ENCODE data around the gene CDH24. TPM values are rescaled to one million over a fixed set of nuclear protein-coding genes. Genes with fewer than 3 reads are reported as not detected.
A peak's percentile ranks its signal among the peaks of the same experiment; 100 is the strongest.

CDH24 gene
- total and polyA plus RNA-seq, 5 donors = 0.95 to 2.5 (median 2.3) TPM

DNA sequence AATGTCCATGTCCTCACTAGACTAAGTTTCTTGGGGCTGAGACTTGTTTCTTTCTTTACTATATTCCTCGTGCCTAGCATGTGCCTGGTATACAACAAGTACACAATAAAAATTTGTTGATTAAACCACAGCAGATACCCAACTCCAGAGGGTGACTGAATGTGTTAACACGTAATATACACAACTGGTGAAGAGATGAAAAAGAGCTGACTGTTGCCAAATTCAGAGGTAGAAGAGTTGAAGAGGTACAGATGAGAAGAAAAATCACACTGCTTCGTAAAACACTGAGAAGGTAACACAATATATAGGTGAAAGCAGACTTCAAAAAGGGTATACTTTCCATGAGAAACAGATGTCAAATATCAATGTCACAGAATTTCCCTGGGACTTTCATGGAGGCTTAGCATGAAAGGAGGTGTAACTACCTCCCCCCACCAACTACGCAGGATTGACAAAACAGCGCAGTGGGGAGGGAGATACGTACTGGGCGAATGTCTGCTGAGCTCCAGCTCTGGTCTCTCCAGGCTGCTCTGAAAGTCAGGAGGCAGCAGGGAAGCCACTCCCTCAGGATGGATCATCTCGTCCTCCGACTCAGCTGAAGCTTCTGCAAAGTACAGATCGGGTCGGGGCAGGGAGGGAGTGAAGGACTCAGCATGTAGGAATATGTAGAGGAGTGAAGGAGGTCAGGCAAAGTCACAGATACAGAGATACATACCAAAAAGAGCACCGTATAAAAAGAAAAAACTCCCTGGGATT, 32.4 kb upstream of the CDH24 start:
- H3K4me1 ChIP-seq (ENCODE audit: control insufficient read depth, insufficient read depth, low read length) = peaks cover 2% of the 10 kb centered on the region
- intact Hi-C loops (cut with DNase I) = no loop called here
- 80% methylated on average over 12 of the region's 12 CpGs for WGBS
- no peaks in the 10 kb centered on the region for H3K27me3 ChIP-seq (ENCODE audit: control insufficient read depth, insufficient read depth)
- H3K4me3 ChIP-seq (ENCODE audit: low read length) = no peak overlapping the region
- ATAC-seq = no peak
- H3K9me3 ChIP-seq (ENCODE audit: control insufficient read depth, low read length) = no peaks in the 10 kb centered on the region
- no peak overlapping the region for H3K27ac ChIP-seq (ENCODE audit: low read length)
- no peak for DNase-seq

DNA sequence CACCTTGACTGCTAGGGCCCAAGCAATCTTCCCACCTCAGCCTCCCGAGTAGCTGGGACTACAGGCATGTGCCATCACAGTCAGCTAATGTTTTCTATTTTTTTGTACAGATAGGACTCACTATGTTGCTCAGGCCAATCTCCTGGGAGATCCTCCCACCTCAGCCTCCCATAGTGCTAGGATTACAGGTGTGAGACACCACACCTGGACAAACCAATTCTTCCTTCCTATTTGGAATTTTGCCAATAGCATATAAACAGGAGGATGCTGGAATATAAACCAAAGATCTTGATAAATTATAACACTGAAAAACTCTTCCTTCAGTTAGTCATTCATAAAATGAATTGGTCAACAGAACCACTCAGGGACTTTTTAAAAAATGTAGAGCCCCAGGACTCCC, 29.2 kb upstream of the CDH24 start:
- WGBS = 87% methylated on average over 1 of the region's 1 CpG
- no peak for ATAC-seq
- no peak overlapping the region for H3K27ac ChIP-seq (ENCODE audit: low read length)

DNA sequence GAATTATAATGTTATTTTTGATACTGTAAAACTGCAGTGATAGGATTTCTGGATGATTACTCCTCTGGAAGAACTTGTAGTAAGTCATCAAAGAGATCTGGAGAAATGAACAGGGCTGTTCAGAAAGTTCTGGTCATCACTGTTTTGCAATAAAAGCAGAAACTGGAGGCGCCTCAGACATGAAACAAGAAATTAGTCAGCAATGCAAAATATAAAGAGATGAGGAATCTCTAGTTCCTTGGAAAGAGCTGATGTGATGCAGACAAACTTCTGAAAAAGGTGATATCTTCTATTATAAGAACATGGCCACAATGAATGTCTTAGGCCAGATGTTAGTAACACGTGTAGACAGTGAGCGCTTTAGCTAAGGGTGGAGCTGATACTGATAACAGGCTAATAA, 28.1 kb upstream of the CDH24 start:
- no peak overlapping the region for H3K27ac ChIP-seq (ENCODE audit: low read length)
- intact Hi-C loops (cut with DNase I) = no loop called here
- H3K27me3 ChIP-seq (ENCODE audit: control insufficient read depth, insufficient read depth) = no peaks in the 10 kb centered on the region
- H3K9me3 ChIP-seq (ENCODE audit: control insufficient read depth, low read length) = no peaks in the 10 kb centered on the region
- ATAC-seq (no peak), DNase-seq (no peak)
- 81% methylated on average over 3 of the region's 3 CpGs for WGBS
- peaks cover 2% of the 10 kb centered on the region for H3K4me1 ChIP-seq (ENCODE audit: control insufficient read depth, insufficient read depth, low read length)
- H3K4me3 ChIP-seq (ENCODE audit: low read length) = no peak overlapping the region

More for the DNA sequence above, 29.2 kb upstream of the CDH24 start:
- no peak overlapping the region for H3K4me3 ChIP-seq (ENCODE audit: low read length)
- H3K4me1 ChIP-seq (ENCODE audit: control insufficient read depth, insufficient read depth, low read length) = peaks cover 2% of the 10 kb centered on the region
- DNase-seq = no peak
- no peaks in the 10 kb centered on the region for H3K9me3 ChIP-seq (ENCODE audit: control insufficient read depth, low read length)
- intact Hi-C loops (cut with DNase I) = no loop called here
- H3K27me3 ChIP-seq (ENCODE audit: control insufficient read depth, insufficient read depth) = no peaks in the 10 kb centered on the region

DNA sequence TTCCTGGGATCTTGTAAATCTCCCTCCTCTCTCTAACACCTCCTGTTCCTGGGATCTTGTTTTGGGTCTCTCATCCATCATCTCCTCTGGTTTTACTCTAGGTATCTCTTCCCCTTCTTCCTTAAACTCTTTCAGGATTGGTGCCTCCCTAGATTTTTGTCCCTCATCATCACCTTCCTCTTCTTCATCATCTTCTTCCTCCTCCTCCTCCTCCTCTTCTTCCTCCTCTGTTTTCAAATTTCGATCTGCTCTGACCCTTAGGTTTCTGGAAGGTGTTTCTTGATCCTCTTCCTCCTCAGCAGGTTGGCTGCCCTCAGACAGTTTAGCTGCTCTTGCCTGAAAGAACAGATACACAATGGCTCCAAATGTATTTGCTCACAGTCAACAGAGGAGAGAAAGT, 23.2 kb upstream of the CDH24 start:
- no peak for DNase-seq
- Histone ChIP-seq H3K9me3 (ENCODE audit: control insufficient read depth, low read length) (no peaks in the 10 kb centered on the region), H3K4me1 (ENCODE audit: control insufficient read depth, insufficient read depth, low read length) (peaks cover 2% of the 10 kb centered on the region), H3K27me3 (ENCODE audit: control insufficient read depth, insufficient read depth) (no peaks in the 10 kb centered on the region), H3K4me3 (ENCODE audit: low read length) (no peak overlapping the region), H3K27ac (ENCODE audit: low read length) (no peak overlapping the region)
- intact Hi-C loops (cut with DNase I) = no loop called here
- no peak for ATAC-seq
- 72% methylated on average over 1 of the region's 1 CpG for WGBS

DNA sequence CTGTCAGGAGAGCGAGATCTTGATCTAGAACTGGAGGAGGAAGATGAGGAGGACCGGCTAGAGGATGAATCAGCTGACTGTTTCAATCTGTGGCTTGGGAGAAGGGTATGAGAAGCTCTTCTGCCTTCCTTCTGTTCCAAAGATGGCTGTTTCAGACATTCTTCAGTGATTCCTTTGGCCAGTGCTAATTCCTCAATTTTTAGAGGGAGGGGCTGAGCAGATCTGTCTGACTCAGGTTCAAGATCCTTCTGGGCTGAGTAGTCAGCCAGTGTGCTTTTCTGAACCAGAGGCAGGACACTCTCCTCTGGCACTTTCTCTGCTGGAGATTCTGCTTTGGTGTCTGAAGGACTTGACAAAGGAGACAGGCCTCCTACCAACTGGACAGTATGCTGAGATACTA, 22.4 kb upstream of the CDH24 start:
- Histone ChIP-seq H3K27me3 (ENCODE audit: control insufficient read depth, insufficient read depth) (no peaks in the 10 kb centered on the region), H3K4me3 (ENCODE audit: low read length) (no peak overlapping the region), H3K9me3 (ENCODE audit: control insufficient read depth, low read length) (no peaks in the 10 kb centered on the region), H3K27ac (ENCODE audit: low read length) (peak overlapping the region; percentile 30), H3K4me1 (ENCODE audit: control insufficient read depth, insufficient read depth, low read length) (peaks cover 2% of the 10 kb centered on the region)
- ATAC-seq (no peak), DNase-seq (no peak)
- intact Hi-C loops (cut with DNase I) = no loop called here
- 76% methylated on average over 2 of the region's 2 CpGs for WGBS

DNA sequence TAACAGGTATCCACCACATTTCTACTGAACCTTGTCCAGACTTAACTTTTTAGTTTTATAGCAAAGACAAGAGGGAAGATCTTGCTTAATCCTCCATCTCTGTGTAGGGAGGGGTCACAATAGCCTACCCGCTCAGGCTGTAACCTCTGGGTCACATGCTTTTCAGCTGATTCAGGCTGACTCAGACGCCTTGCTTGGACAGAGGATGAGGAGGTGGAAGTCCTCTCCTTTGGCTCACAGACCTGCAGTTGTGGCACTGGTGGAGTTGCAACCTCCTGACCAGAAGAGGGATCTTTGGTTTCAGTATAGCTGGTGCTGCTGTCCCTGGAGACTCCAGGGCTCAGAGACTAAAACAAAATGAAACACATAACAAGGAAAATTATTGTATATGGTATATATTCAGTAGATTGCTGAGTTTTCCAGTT, 21.4 kb upstream of the CDH24 start:
- intact Hi-C loops (cut with DNase I) = no loop called here
- H3K4me3 ChIP-seq (ENCODE audit: low read length) = no peak overlapping the region
- ATAC-seq = peak; percentile 79 to 94
- H3K9me3 ChIP-seq (ENCODE audit: control insufficient read depth, low read length) = no peaks in the 10 kb centered on the region
- peaks cover 2% of the 10 kb centered on the region for H3K4me1 ChIP-seq (ENCODE audit: control insufficient read depth, insufficient read depth, low read length)
- WGBS = 17% methylated on average over 2 of the region's 2 CpGs
- H3K27me3 ChIP-seq (ENCODE audit: control insufficient read depth, insufficient read depth) = no peaks in the 10 kb centered on the region
- DNase-seq = peak; percentile 55 to 79 (median 62)
- no peak overlapping the region for H3K27ac ChIP-seq (ENCODE audit: low read length)

DNA sequence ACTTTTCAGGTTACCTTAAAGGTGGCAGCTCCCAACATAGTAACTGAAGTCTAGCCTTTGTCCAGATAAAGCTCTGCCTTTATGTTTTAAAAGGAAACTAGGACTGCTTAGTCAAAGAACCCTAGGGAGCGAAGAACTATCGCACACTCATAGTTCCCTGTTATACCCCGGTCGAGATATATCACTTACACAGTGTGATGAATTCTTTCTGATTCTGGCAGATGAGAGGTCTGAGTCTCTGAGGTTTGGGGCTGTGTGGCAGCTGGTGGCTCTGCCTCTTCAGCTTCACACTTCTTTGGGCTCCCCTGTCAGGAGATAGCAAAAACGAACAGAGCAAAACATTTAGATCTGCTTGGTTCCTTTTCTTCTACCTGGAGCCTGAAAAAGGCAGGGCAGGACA, 20.6 kb upstream of the CDH24 start:
- DNase-seq (no peak), ATAC-seq (no peak)
- intact Hi-C loops (cut with DNase I) = no loop called here
- Histone ChIP-seq H3K27ac (ENCODE audit: low read length) (peak overlapping the region; percentile 36), H3K27me3 (ENCODE audit: control insufficient read depth, insufficient read depth) (no peaks in the 10 kb centered on the region), H3K4me3 (ENCODE audit: low read length) (no peak overlapping the region), H3K4me1 (ENCODE audit: control insufficient read depth, insufficient read depth, low read length) (peaks cover 2% of the 10 kb centered on the region), H3K9me3 (ENCODE audit: control insufficient read depth, low read length) (no peaks in the 10 kb centered on the region)
- WGBS = 74% methylated on average over 5 of the region's 5 CpGs

DNA sequence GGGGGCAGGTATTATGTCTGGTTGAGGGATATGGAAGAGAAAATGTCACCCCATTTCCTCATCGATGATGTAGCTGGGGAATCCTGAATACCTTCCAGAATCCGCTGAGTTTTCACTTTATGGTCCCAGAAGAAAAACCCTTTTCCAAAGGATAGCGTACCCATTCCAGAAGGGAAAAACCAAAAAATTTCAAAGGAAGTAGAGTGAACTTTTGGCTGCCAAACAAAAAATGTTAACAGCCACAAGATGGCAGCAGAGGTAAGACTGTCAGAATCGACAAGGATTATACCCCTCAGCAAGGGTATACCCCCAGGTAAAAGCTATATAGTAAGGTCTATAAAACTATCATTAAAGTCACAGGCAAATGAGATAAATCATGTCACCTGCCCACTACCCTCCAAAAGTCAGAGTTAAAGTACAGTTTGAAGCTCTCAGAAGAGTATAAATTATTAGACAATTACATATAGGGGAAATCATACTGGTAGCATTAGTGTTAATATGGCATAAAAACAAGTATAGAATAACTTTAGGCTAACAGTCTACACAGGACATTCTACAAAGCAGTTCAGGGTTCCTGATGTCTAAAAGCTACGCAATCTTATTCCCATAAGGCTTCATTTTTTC, 19.6 kb upstream of the CDH24 start:
- Histone ChIP-seq H3K27me3 (ENCODE audit: control insufficient read depth, insufficient read depth) (no peaks in the 10 kb centered on the region), H3K4me3 (ENCODE audit: low read length) (no peak overlapping the region), H3K27ac (ENCODE audit: low read length) (no peak overlapping the region), H3K9me3 (ENCODE audit: control insufficient read depth, low read length) (no peaks in the 10 kb centered on the region), H3K4me1 (ENCODE audit: control insufficient read depth, insufficient read depth, low read length) (peaks cover 5% of the 10 kb centered on the region)
- WGBS = 54% methylated on average over 5 of the region's 5 CpGs
- intact Hi-C loops (cut with DNase I) = no loop called here
- DNase-seq (no peak), ATAC-seq (no peak)

DNA sequence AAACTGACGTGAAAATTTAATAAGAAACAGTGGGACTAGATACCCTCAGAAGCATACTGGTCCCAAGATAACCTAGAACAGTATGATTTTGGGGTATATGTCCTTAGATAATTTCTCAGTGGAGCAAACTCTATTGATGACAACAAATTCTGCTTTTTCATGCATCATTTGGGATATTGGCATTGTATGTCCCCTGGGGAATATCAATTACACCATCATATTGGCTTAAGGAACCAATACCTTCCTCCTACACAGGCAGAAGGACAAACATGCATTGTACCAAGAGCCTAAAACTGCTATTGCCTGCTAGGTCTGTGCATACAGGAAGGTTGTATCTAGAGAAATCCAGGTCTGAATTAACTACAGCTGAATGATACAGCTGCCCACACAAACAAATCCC, 17.6 kb upstream of the CDH24 start:
- no peaks in the 10 kb centered on the region for H3K27me3 ChIP-seq (ENCODE audit: control insufficient read depth, insufficient read depth)
- H3K4me3 ChIP-seq (ENCODE audit: low read length) = no peak overlapping the region
- H3K4me1 ChIP-seq (ENCODE audit: control insufficient read depth, insufficient read depth, low read length) = peaks cover 6% of the 10 kb centered on the region
- WGBS = 90% methylated on average over 1 of the region's 1 CpG
- ATAC-seq = no peak
- no peak overlapping the region for H3K27ac ChIP-seq (ENCODE audit: low read length)
- DNase-seq = no peak
- H3K9me3 ChIP-seq (ENCODE audit: control insufficient read depth, low read length) = no peaks in the 10 kb centered on the region
- intact Hi-C loops (cut with DNase I) = no loop called here

DNA sequence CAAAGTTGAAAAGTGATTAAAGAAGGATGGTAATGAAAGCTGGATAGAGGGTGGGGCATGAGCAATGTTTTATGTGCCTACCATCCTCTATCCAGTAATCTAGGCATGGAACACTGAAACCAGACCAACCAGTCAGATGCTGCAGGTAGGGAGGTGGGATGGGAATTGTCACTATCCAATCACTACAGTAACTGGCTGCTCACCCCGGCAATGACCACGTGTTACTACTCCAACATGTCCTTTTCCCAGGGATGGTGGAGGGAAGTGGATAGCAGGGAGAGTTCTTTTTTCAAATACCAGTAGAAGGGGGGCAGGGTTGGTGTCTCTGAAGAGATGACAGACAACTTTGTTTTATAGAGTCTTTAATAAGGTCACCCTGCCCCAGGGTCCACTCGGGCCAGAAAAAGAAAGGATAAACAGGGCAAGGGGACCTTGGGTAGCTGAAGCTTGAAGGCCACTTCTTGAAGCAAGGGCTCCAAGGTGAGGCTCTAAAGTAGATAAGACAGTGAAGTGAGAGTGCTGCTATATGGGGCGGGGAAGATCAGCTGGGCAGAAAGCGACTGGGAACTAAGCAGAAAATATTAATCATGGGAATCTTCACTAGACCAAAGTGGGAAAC, 14.7 kb upstream of the CDH24 start:
- DNase-seq (peak in 2 of 3 donors; percentile 18 to 30), ATAC-seq (peak in 1 of 2 donors; percentile 6)
- Histone ChIP-seq H3K4me3 (ENCODE audit: low read length) (no peak overlapping the region), H3K27me3 (ENCODE audit: control insufficient read depth, insufficient read depth) (no peaks in the 10 kb centered on the region), H3K4me1 (ENCODE audit: control insufficient read depth, insufficient read depth, low read length) (peaks cover 4% of the 10 kb centered on the region), H3K27ac (ENCODE audit: low read length) (peak overlapping the region; percentile 65), H3K9me3 (ENCODE audit: control insufficient read depth, low read length) (no peaks in the 10 kb centered on the region)
- 40% methylated on average over 5 of the region's 5 CpGs for WGBS
- intact Hi-C loops (cut with DNase I) = no loop called here

DNA sequence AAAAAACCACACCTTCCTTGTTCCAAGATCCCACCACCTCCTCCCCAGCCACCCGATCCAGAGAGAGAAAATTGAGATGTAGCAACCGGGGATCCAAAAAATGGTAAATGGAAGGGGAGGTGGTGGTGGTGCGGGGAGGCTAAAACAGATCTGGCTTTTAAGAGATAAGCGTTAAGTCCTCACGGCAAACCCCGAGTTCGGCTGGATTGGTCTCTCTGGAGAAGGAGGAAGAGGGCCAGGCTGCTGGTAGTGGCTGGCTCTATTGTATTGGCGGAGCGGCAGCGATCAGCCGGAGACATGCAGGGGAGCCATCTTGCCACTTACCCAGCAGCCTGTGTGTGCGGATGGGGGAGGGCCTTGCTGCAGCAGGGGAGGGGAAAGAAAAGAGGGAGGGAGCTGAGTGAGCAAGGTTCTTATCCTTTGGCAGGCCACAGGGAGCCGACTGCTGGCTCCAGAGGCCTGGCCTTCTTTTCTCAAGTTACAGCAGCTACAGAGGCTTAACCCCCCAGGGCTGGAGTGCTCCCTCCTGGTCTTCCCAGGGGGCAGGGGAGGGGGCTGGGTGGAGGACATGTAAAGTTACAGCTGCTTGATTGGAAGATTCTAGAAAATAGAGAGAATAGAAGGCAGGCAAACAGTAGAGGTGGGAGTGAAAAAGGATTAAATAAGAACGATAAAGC, 14.1 kb upstream of the CDH24 start:
- no peaks in the 10 kb centered on the region for H3K27me3 ChIP-seq (ENCODE audit: control insufficient read depth, insufficient read depth)
- intact Hi-C loops (cut with DNase I) = no loop called here
- no peaks in the 10 kb centered on the region for H3K9me3 ChIP-seq (ENCODE audit: control insufficient read depth, low read length)
- ATAC-seq (peak; percentile 93 to 95), DNase-seq (peak; percentile 86 to 93 (median 92))
- H3K4me3 ChIP-seq (ENCODE audit: low read length) = peak overlapping the region; percentile 84
- 1% methylated on average over 14 of the region's 14 CpGs for WGBS
- H3K4me1 ChIP-seq (ENCODE audit: control insufficient read depth, insufficient read depth, low read length) = peaks cover 4% of the 10 kb centered on the region
- peak overlapping the region; percentile 87 for H3K27ac ChIP-seq (ENCODE audit: low read length)

All from right cardiac atrium (tissue), 5 donors.